BLaER1 (cell line): Measurements from ENCODE around the gene TDRD7.
"Not testable (repeated sequence)": the region's sequence is repeated elsewhere in the genome, so short reads cannot be mapped to it uniquely, and the experiment has no call there.

ENCODE experiments used
- H3K27ac ChIP-seq: shearing (Covaris generic); formaldehyde crosslinking; 2 replicates; pipeline ENCODE4 v1.8.1; 2022
- H3K27me3 ChIP-seq: shearing (Covaris generic); formaldehyde crosslinking; 2 replicates; pipeline ENCODE4 v1.8.1; 2022
- H3K36me3 ChIP-seq: shearing (Covaris generic); formaldehyde crosslinking; 2 replicates; pipeline ENCODE4 v1.8.1; 2022
- H3K4me1 ChIP-seq: shearing (Covaris generic); formaldehyde crosslinking; 2 replicates; pipeline ENCODE4 v1.8.1; 2022
- H3K4me2 ChIP-seq: shearing (Covaris generic); formaldehyde crosslinking; 2 replicates; pipeline ENCODE4 v1.8.1; 2022
- H3K4me3 ChIP-seq: shearing (Covaris generic); formaldehyde crosslinking; 2 replicates; pipeline ENCODE4 v1.8.1; 2022
- H3K9ac ChIP-seq: shearing (Covaris generic); formaldehyde crosslinking; 2 replicates; pipeline ENCODE4 v1.8.1; 2022
- H3K9me3 ChIP-seq: shearing (Covaris generic); formaldehyde crosslinking; 2 replicates; pipeline ENCODE4 v1.8.1; 2022
- H4K20me1 ChIP-seq: shearing (Covaris generic); formaldehyde crosslinking; 2 replicates; pipeline ENCODE4 v1.8.1; 2022
- Cebpa-rat ChIP-seq: shearing (Covaris generic); IDR thresholded peaks from 2 replicates; pipeline ENCODE4 v1.8.1; 2022

Gene TDRD7

DNA sequence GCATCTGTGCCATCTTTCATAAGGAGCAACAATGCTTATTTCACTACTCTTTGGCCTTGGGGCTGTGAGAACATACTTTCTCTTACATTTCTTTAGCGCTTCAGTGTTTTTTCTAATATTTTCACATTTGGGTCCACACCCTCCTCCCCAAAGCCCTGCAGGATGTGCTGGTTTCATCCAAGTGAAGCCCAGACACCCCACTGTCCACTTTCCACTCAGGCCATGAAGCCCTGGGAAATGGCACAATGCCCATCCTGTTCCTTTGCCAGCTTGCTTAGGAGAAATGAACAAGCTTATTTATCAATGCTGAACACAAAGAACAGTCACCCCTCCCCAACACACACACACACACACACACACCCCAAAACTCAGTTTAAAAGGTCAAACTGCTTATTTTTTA, 72.2 kb downstream of the TDRD7 start:
- no peaks in the 10 kb centered on the region for H3K27me3 ChIP-seq
- no peaks in the 10 kb centered on the region for H4K20me1 ChIP-seq
- peaks cover 25% of the 10 kb centered on the region for H3K9me3 ChIP-seq
- H3K27ac ChIP-seq: no peak overlapping the region
- no peak for TF ChIP-seq Cebpa-rat
- H3K4me1 ChIP-seq: no peaks in the 10 kb centered on the region
- no peak overlapping the region for H3K4me2 ChIP-seq
- H3K36me3 ChIP-seq: peaks cover 29% of the 10 kb centered on the region
- no peak overlapping the region for H3K4me3 ChIP-seq
- H3K9ac ChIP-seq: no peak overlapping the region

GRCh38 chr9:97487107-97487506, 75.2 kb downstream of the TDRD7 start:
- H4K20me1 ChIP-seq: no peaks in the 10 kb centered on the region
- no peaks in the 10 kb centered on the region for H3K4me1 ChIP-seq
- no peak overlapping the region for H3K4me3 ChIP-seq
- no peaks in the 10 kb centered on the region for H3K27me3 ChIP-seq
- peaks cover 23% of the 10 kb centered on the region for H3K9me3 ChIP-seq
- H3K36me3 ChIP-seq: peaks cover 22% of the 10 kb centered on the region
- H3K4me2 ChIP-seq: no peak overlapping the region
- H3K9ac ChIP-seq: no peak overlapping the region
- TF ChIP-seq Cebpa-rat: no peak
- no peak overlapping the region for H3K27ac ChIP-seq

- no peak for TF ChIP-seq Cebpa-rat
- peaks cover 17% of the 10 kb centered on the region for H3K36me3 ChIP-seq
- H3K4me3 ChIP-seq: no peak overlapping the region
- H3K9ac ChIP-seq: no peak overlapping the region
- H3K4me2 ChIP-seq: no peak overlapping the region
- H3K27me3 ChIP-seq: no peaks in the 10 kb centered on the region
- no peaks in the 10 kb centered on the region for H4K20me1 ChIP-seq
- no peaks in the 10 kb centered on the region for H3K4me1 ChIP-seq
- H3K27ac ChIP-seq: no peak overlapping the region
- H3K9me3 ChIP-seq: peaks cover 17% of the 10 kb centered on the region
Observed at GRCh38 chr9:97487861-97488260, 76.0 kb downstream of the TDRD7 start.

- Histone ChIP-seq H3K9me3 (peaks cover 14% of the 10 kb centered on the region), H3K4me3 (no peak overlapping the region), H4K20me1 (no peaks in the 10 kb centered on the region), H3K36me3 (peaks cover 20% of the 10 kb centered on the region), H3K4me2 (no peak overlapping the region), H3K27ac (no peak overlapping the region), H3K4me1 (no peaks in the 10 kb centered on the region), H3K9ac (no peak overlapping the region), H3K27me3 (no peaks in the 10 kb centered on the region)
- no peak for TF ChIP-seq Cebpa-rat
Observed at GRCh38 chr9:97491216-97491999, 79.5 kb downstream of the TDRD7 start.

DNA sequence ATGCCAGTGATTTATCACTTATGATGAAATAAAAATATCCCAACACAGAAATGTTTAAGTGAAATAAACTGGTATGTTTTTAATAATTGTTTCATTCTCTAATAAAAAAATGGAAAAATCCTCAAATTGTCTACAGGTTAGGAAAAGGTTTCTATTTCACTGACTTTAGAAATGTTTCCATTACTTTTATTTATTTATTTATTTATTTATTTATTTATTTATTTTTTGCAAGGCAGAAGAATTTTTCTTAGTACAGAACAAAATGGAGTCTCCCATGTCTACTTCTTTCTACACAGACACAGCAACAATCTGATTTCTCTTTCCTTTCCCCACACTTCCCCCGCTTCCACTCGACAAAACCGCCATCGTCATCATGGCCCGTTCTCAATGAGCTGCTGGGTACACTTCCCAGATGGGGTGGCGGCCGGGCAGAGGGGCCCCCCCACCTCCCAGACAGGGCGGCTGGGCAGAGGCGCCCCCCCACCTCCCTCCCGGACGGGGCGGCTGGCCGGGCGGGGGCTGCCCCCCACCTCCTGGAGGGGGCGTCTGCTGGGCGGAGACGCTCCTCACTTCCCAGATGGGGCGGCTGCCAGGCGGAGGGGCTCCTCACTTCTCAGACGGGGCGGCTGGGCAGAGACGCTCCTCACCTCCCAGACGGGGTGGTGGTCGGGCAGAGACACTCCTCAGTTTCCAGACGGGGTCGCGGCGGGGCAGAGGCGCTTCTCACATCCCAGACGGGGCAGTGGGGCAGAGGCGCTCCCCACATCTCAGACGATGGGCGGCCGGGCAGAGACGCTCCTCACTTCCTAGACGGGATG, 85.9 kb downstream of the TDRD7 start:
- Histone ChIP-seq H3K9me3 (peaks cover 18% of the 10 kb centered on the region), H3K36me3 (peaks cover 13% of the 10 kb centered on the region), H4K20me1 (peaks cover 12% of the 10 kb centered on the region), H3K4me1 (peaks cover 10% of the 10 kb centered on the region), H3K27me3 (peaks cover 39% of the 10 kb centered on the region)
- H3K4me3 ChIP-seq, H3K4me2 ChIP-seq, H3K9ac ChIP-seq, H3K27ac ChIP-seq: not testable (repeated sequence)

DNA sequence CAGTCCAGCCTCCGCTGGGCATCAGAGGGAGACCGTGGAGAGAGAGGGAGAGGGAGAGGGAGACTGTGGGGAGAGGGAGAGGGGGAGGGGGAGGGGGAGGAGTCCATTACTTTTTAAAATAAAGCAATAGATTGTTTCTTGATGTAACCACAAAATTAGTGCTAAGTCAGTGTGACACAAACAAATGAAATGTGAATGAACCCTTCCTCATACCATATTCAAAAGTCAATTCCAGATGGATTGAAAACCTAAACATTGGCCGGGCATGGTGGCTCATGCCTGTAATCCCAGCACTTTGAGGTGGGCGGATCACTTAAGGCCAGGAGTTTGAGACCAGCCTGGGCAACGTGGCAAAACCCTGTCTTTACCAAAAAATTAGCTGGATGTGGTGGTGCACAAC, 87.0 kb downstream of the TDRD7 start:
- peaks cover 21% of the 10 kb centered on the region for H3K9me3 ChIP-seq
- H3K9ac ChIP-seq, H3K4me3 ChIP-seq, H3K4me2 ChIP-seq, H3K27ac ChIP-seq: not testable (repeated sequence)
- H4K20me1 ChIP-seq: peaks cover 17% of the 10 kb centered on the region
- peaks cover 10% of the 10 kb centered on the region for H3K36me3 ChIP-seq
- peaks cover 50% of the 10 kb centered on the region for H3K27me3 ChIP-seq
- peaks cover 10% of the 10 kb centered on the region for H3K4me1 ChIP-seq

DNA sequence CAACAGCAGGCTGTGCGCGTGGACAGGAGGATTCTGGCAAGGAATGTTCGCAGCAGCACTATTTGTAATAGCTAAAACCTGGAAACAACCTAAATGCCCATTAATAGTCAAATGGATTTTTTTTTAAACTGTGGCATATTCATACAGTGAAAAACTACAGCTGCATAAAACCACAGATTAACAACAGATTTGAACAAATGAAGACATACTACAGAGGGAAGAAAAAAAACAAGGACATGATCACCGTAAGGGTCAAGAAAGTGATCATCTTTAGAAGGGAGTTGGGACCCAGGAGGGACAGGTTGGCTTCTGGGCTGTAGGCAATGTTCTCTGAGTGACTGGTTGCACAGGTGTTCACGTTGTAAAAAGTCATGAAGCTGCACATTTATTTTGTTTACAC, 88.4 kb downstream of the TDRD7 start:
- no peak overlapping the region for H3K4me3 ChIP-seq
- H3K27me3 ChIP-seq: peaks cover 64% of the 10 kb centered on the region
- no peak overlapping the region for H3K27ac ChIP-seq
- no peak for TF ChIP-seq Cebpa-rat
- no peak overlapping the region for H3K4me2 ChIP-seq
- H4K20me1 ChIP-seq: peaks cover 26% of the 10 kb centered on the region
- peaks cover 10% of the 10 kb centered on the region for H3K36me3 ChIP-seq
- H3K9ac ChIP-seq: no peak overlapping the region
- peaks cover 29% of the 10 kb centered on the region for H3K9me3 ChIP-seq
- H3K4me1 ChIP-seq: peaks cover 10% of the 10 kb centered on the region

GRCh38 chr9:97500765-97501176, 88.9 kb downstream of the TDRD7 start:
- Histone ChIP-seq H3K27ac (no peak overlapping the region), H3K9ac (no peak overlapping the region)

DNA sequence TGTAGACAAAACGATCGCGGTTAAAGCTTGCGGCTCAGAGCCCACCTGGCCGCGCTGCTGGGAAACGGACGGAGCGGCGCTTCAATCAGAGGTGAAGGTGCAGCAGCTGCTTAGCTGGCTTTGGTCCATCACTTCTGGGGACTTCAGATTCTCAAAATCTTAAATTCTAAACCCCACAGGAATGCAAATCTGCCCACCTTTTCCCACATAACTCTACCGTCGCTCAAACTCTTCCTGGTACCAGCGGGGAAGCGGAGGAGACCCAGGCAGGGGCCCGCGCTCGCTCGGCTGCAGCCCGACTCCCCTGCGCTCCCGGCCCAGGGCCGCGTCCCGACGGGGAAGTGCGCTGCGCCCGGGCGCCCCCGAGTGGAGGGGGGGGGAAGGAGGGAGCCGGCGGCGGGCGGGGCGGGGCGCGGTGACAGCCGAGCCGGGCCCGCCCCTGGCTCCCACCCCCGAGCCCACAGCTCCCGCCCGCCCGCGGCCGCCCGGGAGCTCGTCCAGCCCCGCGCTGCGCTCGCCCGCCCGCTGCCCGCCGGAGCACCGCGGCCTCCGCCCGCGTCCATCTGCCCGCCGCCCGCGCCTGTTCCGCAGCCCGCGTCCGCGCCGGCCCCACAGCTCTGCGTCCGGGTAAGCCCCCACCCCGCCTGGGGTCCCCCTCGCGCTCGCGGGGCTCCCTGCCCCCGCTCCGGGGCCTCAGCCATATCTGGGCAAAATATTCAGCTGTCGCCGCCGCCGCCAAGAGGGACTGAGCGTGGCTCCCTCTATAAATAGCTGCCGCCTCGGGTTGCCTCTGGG, 89.5 kb downstream of the TDRD7 start, which contains the start of gene TMOD1:
Gene TMOD1, plus strand, starts transcription at position 490 of the 795 bp plus-strand sequence. CDS start 22,523 bp downstream, outside the sequence.
- Histone ChIP-seq H3K27ac (no peak within 1 kb of the TSS), H3K9ac (0 out of 2 replicates have a peak within 1 kb of the TSS, but pooled peaks have one; percentile 6), H3K36me3 (peaks cover 6% of the 10 kb centered on the region), H4K20me1 (peaks cover 26% of the 10 kb centered on the region), H3K4me1 (peaks cover 10% of the 10 kb centered on the region), H3K9me3 (peaks cover 29% of the 10 kb centered on the region), H3K27me3 (peaks cover 75% of the 10 kb centered on the region), H3K4me3 (peak within 1 kb of the TSS; percentile 65), H3K4me2 (peak within 1 kb of the TSS; percentile 96)
- no peak for TF ChIP-seq Cebpa-rat

More at GRCh38 chr9:97500765-97501176, 88.9 kb downstream of the TDRD7 start:
- H3K4me3 ChIP-seq: peak overlapping the region; percentile 65
- peaks cover 29% of the 10 kb centered on the region for H3K9me3 ChIP-seq
- peaks cover 26% of the 10 kb centered on the region for H4K20me1 ChIP-seq
- peaks cover 10% of the 10 kb centered on the region for H3K36me3 ChIP-seq
- peak overlapping the region; percentile 96 for H3K4me2 ChIP-seq
- peaks cover 10% of the 10 kb centered on the region for H3K4me1 ChIP-seq
- H3K27me3 ChIP-seq: peaks cover 69% of the 10 kb centered on the region
- TF ChIP-seq Cebpa-rat: no peak
